Testis (tissue), 3 donors: Measurements from ENCODE around the gene FBLN2. TPM values are rescaled to one million over a fixed set of nuclear protein-coding genes. Genes with fewer than 3 reads are reported as not detected.

ENCODE experiments used
- DNase-seq: peaks from one replicate; pipeline ENCODE4 v3.0.0-alpha.2; 2019
- H3K27ac ChIP-seq, 2 donors: fragments of 200-600 bp; sonication (generic); one replicate each; pipeline ENCODE4 v1.5.1; 2019
- H3K27me3 ChIP-seq: fragments of 200-600 bp; sonication (generic); one replicate; pipeline ENCODE4 v1.5.1; 2019
- H3K36me3 ChIP-seq: fragments of 200-600 bp; sonication (generic); one replicate; pipeline ENCODE4 v1.5.1; 2017; ENCODE audit warnings: low read depth; ENCODE audit errors: missing control alignments
- H3K4me1 ChIP-seq: fragments of 200-600 bp; sonication (generic); one replicate; pipeline ENCODE4 v1.5.1; 2019
- H3K4me3 ChIP-seq, 2 donors: fragments of 200-600 bp; sonication (generic); one replicate each; pipeline ENCODE4 v1.5.1; 2017 to 2019
- H3K9me3 ChIP-seq: fragments of 200-600 bp; sonication (generic); one replicate; pipeline ENCODE4 v1.5.1; 2017
- CTCF ChIP-seq, 3 experiments: fragments of 450-650 bp in 2 of 3; fragments of 200-600 bp in 1 of 3; sonication (generic) in 1 of 3; IDR thresholded peaks; one replicate each; pipeline ENCODE4 v1.5.1; 2016 to 2019; ENCODE audit warnings: antibody characterized with exemption in 3 of 3, mild to moderate bottlenecking in 2 of 3, moderate library complexity in 1 of 3
- POLR2A ChIP-seq: fragments of 450-650 bp; IDR thresholded peaks from one replicate; pipeline ENCODE4 v1.6.1; 2017; ENCODE audit warnings: antibody characterized with exemption, mild to moderate bottlenecking, moderate library complexity
- WGBS, 2 donors: methylation state at CpG; one replicate each; pipeline ENCODE4 v1.1.5; 2018; 5-methylcytosine and 5-hydroxymethylcytosine counted together
- intact Hi-C: fragments of 100-400 bp; cut with DNase I; formaldehyde crosslinking; loops from one replicate; pipeline ENCODE4 v1.15.1; 2023; ENCODE audit warnings: low total_unique reads
- polyA plus RNA-seq: library from polyadenylated mRNA; stranded (reverse); fragments of 350-450 nt; fragmentation: Illumina TruSeq; extraction: RNeasy Lipid Tissue Mini Kit (QIAGEN cat#74804); gene quantifications from one replicate; pipeline ENCODE4 v1.2.3, GENCODE V29; 2014; ENCODE audit warnings: low read depth, low replicate concordance; ENCODE audit not compliant: insufficient read depth
- total RNA-seq, 2 donors: library from RNA; depleted of rRNA; stranded (reverse); fragments of >200 nt; gene quantifications; one replicate each; pipeline ENCODE4 v1.2.3, GENCODE V29; 2016

Gene FBLN2
- total and polyA plus RNA-seq, 3 donors from 2014 or later = 172 to 334 (median 248) TPM

GRCh38 chr3:13529196-13530112, 19.5 kb upstream of the FBLN2 start:
- WGBS, 2 donors = 76 to 83% methylated on average over 5 of the region's 5 CpGs
- TF ChIP-seq CTCF (IDR thresholded peaks at IDR 0.05) (no peak), POLR2A (no peak)
- H3K27me3 ChIP-seq = no peaks in the 10 kb centered on the region
- H3K36me3 ChIP-seq = no peaks in the 10 kb centered on the region
- intact Hi-C loops = no loop called here
- no peak for DNase-seq
- peak overlapping the region in 1 of 2 donors; percentile 59 for H3K27ac ChIP-seq
- H3K4me1 ChIP-seq = peaks cover 11% of the 10 kb centered on the region
- H3K9me3 ChIP-seq = no peaks in the 10 kb centered on the region
- H3K4me3 ChIP-seq = no peak overlapping the region

- DNase-seq = no peak
- 71 to 73% methylated on average over 12 of the region's 12 CpGs for WGBS, 2 donors
- Histone ChIP-seq H3K4me1 (peaks cover 11% of the 10 kb centered on the region), H3K9me3 (no peaks in the 10 kb centered on the region), H3K36me3 (no peaks in the 10 kb centered on the region), H3K4me3 (no peak overlapping the region), H3K27me3 (no peaks in the 10 kb centered on the region), H3K27ac (no peak overlapping the region)
- no peak for TF ChIP-seq POLR2A
- no peak for TF ChIP-seq CTCF (IDR thresholded peaks at IDR 0.05)
- intact Hi-C loops = no loop called here
Observed at GRCh38 chr3:13530241-13531009, 18.5 kb upstream of the FBLN2 start.

GRCh38 chr3:13532085-13532484, 16.8 kb upstream of the FBLN2 start:
- Histone ChIP-seq H3K9me3 (no peaks in the 10 kb centered on the region), H3K27ac (no peak overlapping the region), H3K36me3 (no peaks in the 10 kb centered on the region), H3K4me1 (peaks cover 2% of the 10 kb centered on the region), H3K4me3 (no peak overlapping the region), H3K27me3 (no peaks in the 10 kb centered on the region)
- TF ChIP-seq POLR2A (no peak), CTCF (IDR thresholded peaks at IDR 0.05) (no peak)
- no peak for DNase-seq
- intact Hi-C loops = no loop called here
- 91 to 92% methylated on average over 9 of the region's 9 CpGs for WGBS, 2 donors

GRCh38 chr3:13532631-13533030, 16.3 kb upstream of the FBLN2 start:
- no peaks in the 10 kb centered on the region for H3K9me3 ChIP-seq
- 94% methylated on average over 2 to 5 of the region's 5 CpGs for WGBS, 2 donors
- no peak overlapping the region for H3K4me3 ChIP-seq
- intact Hi-C loops = no loop called here
- no peaks in the 10 kb centered on the region for H3K27me3 ChIP-seq
- H3K36me3 ChIP-seq = no peaks in the 10 kb centered on the region
- no peak overlapping the region for H3K27ac ChIP-seq
- H3K4me1 ChIP-seq = peaks cover 2% of the 10 kb centered on the region
- DNase-seq = no peak
- no peak for TF ChIP-seq CTCF (IDR thresholded peaks at IDR 0.05)
- TF ChIP-seq POLR2A = no peak
